Measurements from ENCODE around the gene PM20D2. TPM values are rescaled to one million over a fixed set of nuclear protein-coding genes. Genes with fewer than 3 reads are reported as not detected.
A peak's percentile ranks its signal among the peaks of the same experiment; 100 is the strongest.

The PM20D2 gene
- total and polyA plus RNA-seq, 7 experiments from 2014 or later = 4.6 to 12.7 (median 8.2) TPM

- peaks cover 0 to 7% (median 0%) of the 10 kb centered on the region in 5 donors for H3K27me3 Mint-ChIP-seq
These were observed 14.3 kb upstream of the PM20D2 start for GRCh38 chr6:89131599-89131998.

GRCh38 chr6:89132057-89132456 is 13.8 kb upstream of the PM20D2 start:
- Histone ChIP-seq H3K4me1 (ENCODE audit: control insufficient read depth in 2 of 2, insufficient read depth in 2 of 2, low read length in 2 of 2) (no peaks in the 10 kb centered on the region), H3K27ac (ENCODE audit: low read depth, low read length) (no peak overlapping the region), H3K9me3 (ENCODE audit: control insufficient read depth in 2 of 3, low read length in 3 of 3) (no peaks in the 10 kb centered on the region), H3K4me3 (ENCODE audit: low read length) (no peak overlapping the region), H3K27me3 (ENCODE audit: control insufficient read depth in 2 of 2, insufficient read depth in 2 of 2, low read length in 2 of 2) (no peaks in the 10 kb centered on the region), H3K36me3 (ENCODE audit: control insufficient read depth in 2 of 3, insufficient read depth in 3 of 3, low read length in 3 of 3) (no peaks in the 10 kb centered on the region)
- H3K9me3 Mint-ChIP-seq = peaks cover 0 to 12% (median 5%) of the 10 kb centered on the region in 11 donors
- no peak overlapping the region for H3K27ac Mint-ChIP-seq
- intact Hi-C loops (cut with micrococcal nuclease) = no loop called here
- DNase-seq (no peak), ATAC-seq (no peak)
- peaks cover 0 to 2% (median 0%) of the 10 kb centered on the region in 7 donors for H3K4me1 Mint-ChIP-seq
- peaks cover 0 to 4% (median 0%) of the 10 kb centered on the region in 5 donors for H3K27me3 Mint-ChIP-seq
- no peak overlapping the region for H3K4me3 Mint-ChIP-seq
- peaks cover 3 to 12% (median 6%) of the 10 kb centered on the region in 5 donors for H3K36me3 Mint-ChIP-seq
- POLR2A ChIA-PET = no interaction called here
- CTCF ChIA-PET = no interaction called here

More at GRCh38 chr6:89131599-89131998, 14.3 kb upstream of the PM20D2 start:
- ATAC-seq = no peak
- no peak for DNase-seq
- intact Hi-C loops (cut with micrococcal nuclease) = no loop called here
- Mint-ChIP-seq H3K4me1 (peaks cover 0 to 2% (median 0%) of the 10 kb centered on the region in 7 donors), H3K27ac (no peak overlapping the region), H3K9me3 (peaks cover 0 to 15% (median 6%) of the 10 kb centered on the region in 11 donors), H3K4me3 (no peak overlapping the region), H3K36me3 (peaks cover 3 to 13% (median 6%) of the 10 kb centered on the region in 5 donors)
- Histone ChIP-seq H3K27me3 (ENCODE audit: control insufficient read depth in 2 of 2, insufficient read depth in 2 of 2, low read length in 2 of 2) (no peaks in the 10 kb centered on the region), H3K36me3 (ENCODE audit: control insufficient read depth in 2 of 3, insufficient read depth in 3 of 3, low read length in 3 of 3) (no peaks in the 10 kb centered on the region), H3K4me3 (ENCODE audit: low read length) (no peak overlapping the region), H3K4me1 (ENCODE audit: control insufficient read depth in 2 of 2, insufficient read depth in 2 of 2, low read length in 2 of 2) (no peaks in the 10 kb centered on the region), H3K9me3 (ENCODE audit: control insufficient read depth in 2 of 3, low read length in 3 of 3) (no peaks in the 10 kb centered on the region), H3K27ac (ENCODE audit: low read depth, low read length) (no peak overlapping the region)
- CTCF ChIA-PET = no interaction called here
- POLR2A ChIA-PET = no interaction called here

- DNase-seq (no peak), ATAC-seq (no peak)
- no peaks in the 10 kb centered on the region for H3K27me3 Mint-ChIP-seq
- CTCF ChIA-PET = no interaction called here
- Histone ChIP-seq H3K9me3 (ENCODE audit: control insufficient read depth in 2 of 3, low read length in 3 of 3) (no peaks in the 10 kb centered on the region), H3K4me1 (ENCODE audit: control insufficient read depth in 2 of 2, insufficient read depth in 2 of 2, low read length in 2 of 2) (no peaks in the 10 kb centered on the region), H3K36me3 (ENCODE audit: control insufficient read depth in 2 of 3, insufficient read depth in 3 of 3, low read length in 3 of 3) (no peaks in the 10 kb centered on the region), H3K27ac (ENCODE audit: low read depth, low read length) (no peak overlapping the region), H3K4me3 (ENCODE audit: low read length) (no peak overlapping the region), H3K27me3 (ENCODE audit: control insufficient read depth in 2 of 2, insufficient read depth in 2 of 2, low read length in 2 of 2) (no peaks in the 10 kb centered on the region)
- H3K4me3 Mint-ChIP-seq = no peak overlapping the region
- H3K36me3 Mint-ChIP-seq = peaks cover 0 to 5% (median 0%) of the 10 kb centered on the region in 5 donors
- POLR2A ChIA-PET = no interaction called here
- H3K4me1 Mint-ChIP-seq = no peaks in the 10 kb centered on the region
- intact Hi-C loops (cut with micrococcal nuclease) = no loop called here
- no peak overlapping the region for H3K27ac Mint-ChIP-seq
- peaks cover 0 to under 1% (median 0%) of the 10 kb centered on the region in 11 donors for H3K9me3 Mint-ChIP-seq
These were observed 11.9 kb upstream of the PM20D2 start for GRCh38 chr6:89133981-89134380.

- no peak overlapping the region for H3K4me3 ChIP-seq (ENCODE audit: low read length)
- no peaks in the 10 kb centered on the region for H3K36me3 ChIP-seq (ENCODE audit: control insufficient read depth in 2 of 3, insufficient read depth in 3 of 3, low read length in 3 of 3)
- intact Hi-C loops (cut with micrococcal nuclease) = no loop called here
- Mint-ChIP-seq H3K27me3 (no peaks in the 10 kb centered on the region), H3K36me3 (peaks cover 0 to 5% (median 0%) of the 10 kb centered on the region in 5 donors), H3K4me1 (peaks cover 0 to 2% (median 0%) of the 10 kb centered on the region in 7 donors), H3K4me3 (no peak overlapping the region), H3K27ac (no peak overlapping the region), H3K9me3 (no peaks in the 10 kb centered on the region)
- no peaks in the 10 kb centered on the region for H3K9me3 ChIP-seq (ENCODE audit: control insufficient read depth in 2 of 3, low read length in 3 of 3)
- CTCF ChIA-PET = no interaction called here
- ATAC-seq = no peak
- H3K27me3 ChIP-seq (ENCODE audit: control insufficient read depth in 2 of 2, insufficient read depth in 2 of 2, low read length in 2 of 2) = no peaks in the 10 kb centered on the region
- H3K27ac ChIP-seq (ENCODE audit: low read depth, low read length) = no peak overlapping the region
- POLR2A ChIA-PET = interaction anchor here (0.7 kb wide), 1 partner anchor 11 kb away, joined by 4 read pairs; the partner anchor contains the start of gene PM20D2
- DNase-seq = no peak
- no peaks in the 10 kb centered on the region for H3K4me1 ChIP-seq (ENCODE audit: control insufficient read depth in 2 of 2, insufficient read depth in 2 of 2, low read length in 2 of 2)
These were observed 11.1 kb upstream of the PM20D2 start for GRCh38 chr6:89134723-89135122.

- CTCF ChIA-PET = interaction anchor here (1.0 kb wide), 1 partner anchor 105 kb away, joined by 3 read pairs; no protein-coding TSS in a partner anchor
These were observed 7.7 kb upstream of the PM20D2 start for GRCh38 chr6:89138173-89138572.

GRCh38 chr6:89139509-89140346 is 6.1 kb upstream of the PM20D2 start:
- CTCF ChIA-PET = no interaction called here
- POLR2A ChIA-PET = interaction anchor here (1.6 kb wide), 1 partner anchor 56 kb away, joined by 5 read pairs; no protein-coding TSS in a partner anchor

More at GRCh38 chr6:89138173-89138572, 7.7 kb upstream of the PM20D2 start:
- Mint-ChIP-seq H3K4me1 (peaks cover 0 to 4% (median 0%) of the 10 kb centered on the region in 7 donors), H3K36me3 (no peaks in the 10 kb centered on the region), H3K27ac (no peak overlapping the region), H3K9me3 (no peaks in the 10 kb centered on the region), H3K27me3 (no peaks in the 10 kb centered on the region), H3K4me3 (no peak overlapping the region)
- POLR2A ChIA-PET = no interaction called here
- no peaks in the 10 kb centered on the region for H3K36me3 ChIP-seq (ENCODE audit: control insufficient read depth in 2 of 3, insufficient read depth in 3 of 3, low read length in 3 of 3)
- H3K4me3 ChIP-seq (ENCODE audit: low read length) = no peak overlapping the region
- ATAC-seq (no peak), DNase-seq (no peak)
- no peaks in the 10 kb centered on the region for H3K4me1 ChIP-seq (ENCODE audit: control insufficient read depth in 2 of 2, insufficient read depth in 2 of 2, low read length in 2 of 2)
- no peaks in the 10 kb centered on the region for H3K27me3 ChIP-seq (ENCODE audit: control insufficient read depth in 2 of 2, insufficient read depth in 2 of 2, low read length in 2 of 2)
- H3K9me3 ChIP-seq (ENCODE audit: control insufficient read depth in 2 of 3, low read length in 3 of 3) = no peaks in the 10 kb centered on the region
- intact Hi-C loops (cut with micrococcal nuclease) = no loop called here
- no peak overlapping the region for H3K27ac ChIP-seq (ENCODE audit: low read depth, low read length)

More at GRCh38 chr6:89139509-89140346, 6.1 kb upstream of the PM20D2 start:
- Mint-ChIP-seq H3K4me3 (no peak overlapping the region), H3K36me3 (no peaks in the 10 kb centered on the region), H3K4me1 (peaks cover 0 to 6% (median 0%) of the 10 kb centered on the region in 7 donors), H3K27ac (peak overlapping the region in 1 of 9 donors; percentile 21), H3K27me3 (peaks cover 0 to 12% (median 0%) of the 10 kb centered on the region in 5 donors), H3K9me3 (no peaks in the 10 kb centered on the region)
- intact Hi-C loops (cut with micrococcal nuclease) = loop anchor here in 1 of 2 donors (1.0 to 10.0 kb wide), 2 partner anchors 9 to 675 kb away; partner anchors contain the start of gene MDN1
- no peaks in the 10 kb centered on the region for H3K27me3 ChIP-seq (ENCODE audit: control insufficient read depth in 2 of 2, insufficient read depth in 2 of 2, low read length in 2 of 2)
- H3K4me1 ChIP-seq (ENCODE audit: control insufficient read depth in 2 of 2, insufficient read depth in 2 of 2, low read length in 2 of 2) = no peaks in the 10 kb centered on the region
- H3K4me3 ChIP-seq (ENCODE audit: low read length) = no peak overlapping the region
- DNase-seq (no peak), ATAC-seq (no peak)
- no peaks in the 10 kb centered on the region for H3K36me3 ChIP-seq (ENCODE audit: control insufficient read depth in 2 of 3, insufficient read depth in 3 of 3, low read length in 3 of 3)
- no peak overlapping the region for H3K27ac ChIP-seq (ENCODE audit: low read depth, low read length)
- no peaks in the 10 kb centered on the region for H3K9me3 ChIP-seq (ENCODE audit: control insufficient read depth in 2 of 3, low read length in 3 of 3)
